Measurements from ENCODE around the gene SBK2. TPM values are rescaled to one million over a fixed set of nuclear protein-coding genes. Genes with fewer than 3 reads are reported as not detected.
"Not testable (repeated sequence)": the region's sequence is repeated elsewhere in the genome, so short reads cannot be mapped to it uniquely, and the experiment has no call there.

The SBK2 gene
- total RNA-seq, 2 donors from 2014 or later = not detected

DNA sequence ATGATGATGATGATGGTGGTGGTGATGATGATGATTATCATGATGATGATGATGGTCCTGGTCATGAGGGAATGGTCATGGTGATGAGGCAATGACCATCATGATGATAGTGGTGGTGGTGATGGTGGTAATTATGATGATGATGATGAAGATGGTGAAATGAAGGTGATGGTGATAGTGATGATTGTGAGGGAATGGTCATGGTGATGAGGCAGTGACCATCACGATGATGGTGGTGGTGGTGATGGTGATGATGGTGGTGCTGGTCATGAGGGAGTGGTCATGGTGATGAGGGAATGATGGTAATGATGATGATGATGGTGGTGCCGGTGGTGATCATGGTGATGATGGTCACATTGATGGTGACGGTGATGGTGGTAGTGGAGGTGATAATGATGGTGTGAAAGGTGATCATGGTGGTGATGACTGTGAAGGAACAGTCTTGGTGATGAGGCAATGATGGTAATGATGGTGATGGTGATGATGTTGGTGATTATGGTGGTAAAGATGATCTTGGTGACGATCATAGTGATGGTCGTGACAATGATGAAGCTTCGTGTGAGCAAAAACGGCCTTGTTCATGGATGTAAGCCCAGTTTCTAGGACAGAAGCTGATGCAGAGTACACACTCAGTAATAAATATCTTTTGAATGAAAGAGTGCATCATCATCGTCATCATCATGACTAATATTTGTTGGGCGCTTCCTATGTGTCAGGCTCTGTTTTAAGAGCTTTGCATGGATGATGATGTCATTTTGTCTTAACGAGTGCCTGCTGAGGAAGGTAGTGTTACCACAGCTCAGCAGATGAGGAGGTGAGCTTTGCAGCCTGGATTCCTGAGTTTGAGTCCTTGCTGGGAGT is 17.3 kb downstream of the SBK2 start:
- no peak for ATAC-seq
- no peaks in the 10 kb centered on the region for H3K27me3 Mint-ChIP-seq
- no peak for DNase-seq (ENCODE audit: low spot score)

GRCh38 chr19:55516878-55517620 is 19.9 kb downstream of the SBK2 start:
- Mint-ChIP-seq H3K36me3 (no peaks in the 10 kb centered on the region), H3K27ac (peak overlapping the region in 1 of 2 donors; percentile 44), H3K4me3 (peak overlapping the region; percentile 53), H3K9me3 (no peaks in the 10 kb centered on the region), H3K4me1 (ENCODE audit: low read depth in 2 of 2) (no peaks in the 10 kb centered on the region), H3K27me3 (peaks cover 4 to 8% of the 10 kb centered on the region in 2 donors)
- peak; percentile 100 for ATAC-seq
- DNase-seq (ENCODE audit: low spot score) = peak; percentile 94

More for the DNA sequence above, 17.3 kb downstream of the SBK2 start:
- no peaks in the 10 kb centered on the region for H3K36me3 Mint-ChIP-seq
- H3K9me3 Mint-ChIP-seq = no peaks in the 10 kb centered on the region
- no peaks in the 10 kb centered on the region for H3K4me1 Mint-ChIP-seq (ENCODE audit: low read depth in 2 of 2)
- no peak overlapping the region for H3K4me3 Mint-ChIP-seq
- H3K27ac Mint-ChIP-seq = no peak overlapping the region

DNA sequence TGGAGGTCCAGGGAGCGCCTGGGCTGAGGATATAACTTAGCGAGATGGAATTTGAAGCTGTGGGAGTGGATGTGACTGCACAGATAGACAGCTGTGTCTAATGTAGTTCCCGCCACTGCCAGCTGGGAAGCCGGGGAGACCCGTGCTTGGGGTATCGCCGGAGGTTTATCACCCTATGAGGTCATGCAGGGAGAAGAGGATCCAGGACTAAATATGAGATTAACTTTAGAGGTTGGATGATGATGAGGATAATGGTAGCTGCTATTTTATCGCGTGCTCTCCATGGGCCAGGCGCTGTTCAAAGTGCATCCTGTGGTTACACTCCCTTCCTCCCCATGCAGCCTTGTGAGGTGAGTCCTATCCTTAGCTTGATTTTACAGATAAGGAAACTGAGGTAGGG is 28.8 kb downstream of the SBK2 start:
- no peak for ATAC-seq

GRCh38 chr19:55504981-55505380 is 32.0 kb downstream of the SBK2 start:
- DNase-seq (ENCODE audit: low spot score) (no peak), ATAC-seq (no peak)
- Mint-ChIP-seq H3K27ac (no peak overlapping the region), H3K4me3 (no peak overlapping the region), H3K27me3 (peaks cover 0 to 9% of the 10 kb centered on the region in 2 donors), H3K4me1 (ENCODE audit: low read depth in 2 of 2) (peaks cover 21 to 29% of the 10 kb centered on the region in 2 donors), H3K9me3 (no peaks in the 10 kb centered on the region), H3K36me3 (peaks cover 4% of the 10 kb centered on the region)

More for the DNA sequence above, 28.8 kb downstream of the SBK2 start:
- H3K27ac Mint-ChIP-seq = no peak overlapping the region
- H3K9me3 Mint-ChIP-seq = no peaks in the 10 kb centered on the region
- peaks cover 13 to 16% of the 10 kb centered on the region in 2 donors for H3K27me3 Mint-ChIP-seq
- no peak for DNase-seq (ENCODE audit: low spot score)
- H3K4me3 Mint-ChIP-seq = no peak overlapping the region
- peaks cover 10 to 12% of the 10 kb centered on the region in 2 donors for H3K4me1 Mint-ChIP-seq (ENCODE audit: low read depth in 2 of 2)
- H3K36me3 Mint-ChIP-seq = peaks cover 3% of the 10 kb centered on the region

GRCh38 chr19:55504252-55504603 is 32.7 kb downstream of the SBK2 start:
- no peak for DNase-seq (ENCODE audit: low spot score)
- no peak for ATAC-seq
- peaks cover 4% of the 10 kb centered on the region for H3K36me3 Mint-ChIP-seq
- H3K27ac Mint-ChIP-seq = peak overlapping the region; percentile 40 to 74
- peaks cover 21 to 29% of the 10 kb centered on the region in 2 donors for H3K4me1 Mint-ChIP-seq (ENCODE audit: low read depth in 2 of 2)
- peaks cover 0 to 8% of the 10 kb centered on the region in 2 donors for H3K27me3 Mint-ChIP-seq
- H3K9me3 Mint-ChIP-seq = no peaks in the 10 kb centered on the region
- H3K4me3 Mint-ChIP-seq = peak overlapping the region; percentile 82

- peak; percentile 93 for DNase-seq (ENCODE audit: low spot score)
Observed at GRCh38 chr19:55503502-55504251, 33.3 kb downstream of the SBK2 start.

GRCh38 chr19:55503157-55503501 is 33.8 kb downstream of the SBK2 start:
- Mint-ChIP-seq H3K27ac (peak overlapping the region; percentile 40 to 74), H3K27me3 (peaks cover 0 to 6% of the 10 kb centered on the region in 2 donors), H3K4me3 (peak overlapping the region; percentile 82), H3K9me3 (no peaks in the 10 kb centered on the region), H3K36me3 (peaks cover 4% of the 10 kb centered on the region), H3K4me1 (ENCODE audit: low read depth in 2 of 2) (peaks cover 21 to 29% of the 10 kb centered on the region in 2 donors)
- ATAC-seq (no peak), DNase-seq (ENCODE audit: low spot score) (no peak)

More at GRCh38 chr19:55503502-55504251, 33.3 kb downstream of the SBK2 start:
- peak overlapping the region; percentile 40 to 74 for H3K27ac Mint-ChIP-seq
- peaks cover 0 to 7% of the 10 kb centered on the region in 2 donors for H3K27me3 Mint-ChIP-seq
- H3K4me1 Mint-ChIP-seq (ENCODE audit: low read depth in 2 of 2) = peaks cover 21 to 29% of the 10 kb centered on the region in 2 donors
- peak; percentile 95 to 97 for ATAC-seq
- H3K4me3 Mint-ChIP-seq = peak overlapping the region; percentile 82
- peaks cover 4% of the 10 kb centered on the region for H3K36me3 Mint-ChIP-seq
- no peaks in the 10 kb centered on the region for H3K9me3 Mint-ChIP-seq

GRCh38 chr19:55502197-55502952 is 34.6 kb downstream of the SBK2 start:
- Mint-ChIP-seq H3K9me3 (no peaks in the 10 kb centered on the region), H3K4me1 (ENCODE audit: low read depth in 2 of 2) (peaks cover 21 to 29% of the 10 kb centered on the region in 2 donors), H3K36me3 (peaks cover 4% of the 10 kb centered on the region), H3K4me3 (peak overlapping the region; percentile 13), H3K27ac (no peak overlapping the region), H3K27me3 (no peaks in the 10 kb centered on the region)
- DNase-seq (ENCODE audit: low spot score) (no peak), ATAC-seq (no peak)

DNA sequence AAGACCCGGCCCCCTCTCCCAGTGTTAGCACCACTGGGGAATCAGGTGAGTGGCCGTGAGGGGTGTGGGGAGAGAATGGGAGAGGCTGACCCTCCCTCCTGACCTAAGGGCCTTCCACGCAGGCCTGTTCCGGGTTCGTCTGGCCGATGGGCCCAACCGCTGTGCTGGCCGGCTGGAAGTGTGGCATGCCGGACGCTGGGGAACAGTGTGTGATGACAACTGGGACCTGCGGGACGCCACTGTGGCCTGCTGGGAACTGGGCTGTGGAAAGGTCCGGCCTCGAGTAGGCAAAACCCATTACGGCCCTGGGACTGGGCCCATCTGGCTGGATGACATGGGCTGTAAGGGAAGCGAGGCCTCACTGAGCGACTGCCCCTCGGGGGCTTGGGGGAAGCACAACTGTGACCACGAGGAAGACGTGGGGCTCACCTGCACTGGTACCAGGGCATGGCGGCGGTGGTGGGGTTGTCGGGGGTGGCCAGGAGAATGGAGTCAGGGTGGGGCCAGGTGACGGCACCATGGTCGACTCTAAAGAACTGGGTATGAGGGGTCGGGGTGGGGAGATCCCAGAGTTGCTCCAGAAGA is 36.5 kb downstream of the SBK2 start:
- Mint-ChIP-seq H3K4me3 (no peak overlapping the region), H3K4me1 (ENCODE audit: low read depth in 2 of 2) (peaks cover 21 to 29% of the 10 kb centered on the region in 2 donors), H3K36me3 (peaks cover 4% of the 10 kb centered on the region), H3K9me3 (no peaks in the 10 kb centered on the region), H3K27ac (no peak overlapping the region), H3K27me3 (no peaks in the 10 kb centered on the region)
- DNase-seq (ENCODE audit: low spot score) (no peak), ATAC-seq (no peak)

DNA sequence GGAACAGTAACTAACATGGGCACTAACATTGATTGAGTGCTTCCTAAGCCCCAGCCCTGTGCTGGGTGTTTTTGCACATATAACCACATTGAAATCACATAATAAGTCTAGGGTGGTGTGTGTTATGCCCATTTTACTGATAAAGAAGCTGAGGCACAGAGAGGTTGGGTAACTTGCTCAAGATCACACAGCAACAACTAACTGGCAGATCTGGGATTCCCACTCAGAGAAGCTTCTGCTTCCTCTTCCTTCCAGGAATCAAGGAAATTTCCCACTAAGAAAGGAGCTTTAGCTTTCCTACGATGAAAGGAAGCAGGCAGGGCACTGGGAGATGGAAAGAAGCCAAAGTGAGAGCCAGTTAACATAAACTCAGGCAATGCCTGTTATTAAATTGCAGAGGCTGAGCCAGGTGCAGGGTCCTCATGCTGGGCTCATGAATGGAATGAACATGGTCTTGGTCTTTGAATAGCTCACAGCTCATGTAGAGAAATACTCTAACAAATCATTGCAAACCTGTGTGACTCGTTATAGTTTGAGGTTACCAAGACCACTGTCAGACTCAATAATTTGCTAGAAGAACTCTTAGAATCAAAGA is 38.6 kb downstream of the SBK2 start:
- H3K9me3 Mint-ChIP-seq = no peaks in the 10 kb centered on the region
- no peak for ATAC-seq
- no peaks in the 10 kb centered on the region for H3K27me3 Mint-ChIP-seq
- DNase-seq (ENCODE audit: low spot score) = no peak
- no peak overlapping the region for H3K4me3 Mint-ChIP-seq
- no peak overlapping the region for H3K27ac Mint-ChIP-seq
- peaks cover 3% of the 10 kb centered on the region for H3K36me3 Mint-ChIP-seq
- H3K4me1 Mint-ChIP-seq (ENCODE audit: low read depth in 2 of 2) = peaks cover 13 to 18% of the 10 kb centered on the region in 2 donors

GRCh38 chr19:55497763-55498162 is 39.2 kb downstream of the SBK2 start:
- H3K27me3 Mint-ChIP-seq = peaks cover 0 to 2% of the 10 kb centered on the region in 2 donors
- ATAC-seq (no peak), DNase-seq (ENCODE audit: low spot score) (no peak)
- peaks cover 9 to 13% of the 10 kb centered on the region in 2 donors for H3K4me1 Mint-ChIP-seq (ENCODE audit: low read depth in 2 of 2)
- H3K27ac Mint-ChIP-seq = no peak overlapping the region
- no peak overlapping the region for H3K4me3 Mint-ChIP-seq
- H3K36me3 Mint-ChIP-seq = no peaks in the 10 kb centered on the region
- H3K9me3 Mint-ChIP-seq = no peaks in the 10 kb centered on the region

DNA sequence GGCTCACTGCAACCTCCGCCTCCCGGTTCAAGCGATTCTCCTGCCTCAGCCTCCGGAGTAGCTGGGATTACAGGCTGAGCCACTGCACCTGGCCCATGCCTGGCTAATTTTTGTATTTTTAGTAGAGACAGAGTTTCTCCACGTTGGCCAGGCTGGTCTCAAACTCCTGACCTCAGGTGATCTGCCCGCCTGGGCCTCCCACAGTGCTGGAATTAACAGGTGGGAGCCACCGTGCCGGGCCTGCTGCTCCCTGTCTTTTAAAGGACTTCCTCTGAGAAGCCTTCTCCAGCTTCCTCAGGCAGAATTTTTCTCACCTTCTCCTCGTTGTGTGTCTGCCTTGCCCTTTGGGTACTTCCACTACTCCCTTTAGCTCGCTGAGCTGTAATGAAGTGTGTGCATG is 40.1 kb downstream of the SBK2 start:
- H3K9me3 Mint-ChIP-seq; H3K4me3 Mint-ChIP-seq; H3K4me1 Mint-ChIP-seq (ENCODE audit: low read depth in 2 of 2); ATAC-seq; H3K36me3 Mint-ChIP-seq; DNase-seq (ENCODE audit: low spot score); H3K27me3 Mint-ChIP-seq; H3K27ac Mint-ChIP-seq: not testable (repeated sequence)

Data from natural killer cell treated with Interleukin-12 subunit alpha and Interleukin-12 subunit beta and Interleukin-15 and Interleukin-18, amount 100 ng/mL, for 72 hours (primary cell).